Calu3 (cell line): ENCODE measurements around the gene CCK. TPM values are rescaled to one million over a fixed set of nuclear protein-coding genes. Genes with fewer than 3 reads are reported as not detected.

Source experiments
- BruUV-seq: library from RNA; stranded (reverse); fragments of 400-500 nt; replicated peaks from 2 replicates; lab custom pipeline; 2021; lab: Mats Ljungman, UMichigan
- CTCF ChIA-PET: fragments of 300-600 bp; sonication (Branson Sonifier 250); formaldehyde crosslinking; loops from one replicate; lab custom pipeline; 2022; ENCODE audit warnings: antibody characterized with exemption; lab: Charles Lee
- DNase-seq: peaks from one replicate; pipeline ENCODE4 v3.0.0; 2022
- H3K27ac Mint-ChIP-seq: one replicate; pipeline ENCODE4 v1.8.0; 2022; ENCODE audit warnings: mixed read lengths; ENCODE audit not compliant: unreplicated experiment
- H3K27me3 Mint-ChIP-seq: one replicate; pipeline ENCODE4 v1.8.0; 2022; ENCODE audit warnings: mixed read lengths; ENCODE audit not compliant: unreplicated experiment
- H3K36me3 Mint-ChIP-seq: one replicate; pipeline ENCODE4 v1.8.0; 2022; ENCODE audit warnings: mild to moderate bottlenecking, moderate library complexity, mixed read lengths; ENCODE audit not compliant: insufficient read depth, unreplicated experiment
- H3K4me1 Mint-ChIP-seq: one replicate; pipeline ENCODE4 v1.8.0; 2022; ENCODE audit warnings: mild to moderate bottlenecking, low read depth, mixed read lengths; ENCODE audit not compliant: unreplicated experiment
- H3K4me3 Mint-ChIP-seq: one replicate; pipeline ENCODE4 v1.8.0; 2022; ENCODE audit warnings: mild to moderate bottlenecking, low read depth, moderate library complexity, mixed read lengths; ENCODE audit not compliant: unreplicated experiment
- H3K9me3 Mint-ChIP-seq: one replicate; pipeline ENCODE4 v1.8.0; 2022; ENCODE audit warnings: low read depth, mixed read lengths; ENCODE audit not compliant: unreplicated experiment
- intact Hi-C: fragments of 100-400 bp; cut with micrococcal nuclease; formaldehyde crosslinking; loops from one replicate; pipeline ENCODE4 v1.10.0; 2022; ENCODE audit not compliant: unreplicated experiment
- total RNA-seq: library from RNA; stranded (reverse); gene quantifications from 2 replicates; pipeline ENCODE4 v1.2.3, GENCODE V29; 2022
- TF ChIP-seq, protein P1 (sequence below): fragments of 200-600 bp; IDR thresholded peaks from one replicate; pipeline ENCODE4 v1.8.0; 2022; ENCODE audit warnings: antibody characterized with exemption; ENCODE audit not compliant: unreplicated experiment

The CCK gene
- total RNA-seq, 1 experiment from 2014 or later: not detected

DNA sequence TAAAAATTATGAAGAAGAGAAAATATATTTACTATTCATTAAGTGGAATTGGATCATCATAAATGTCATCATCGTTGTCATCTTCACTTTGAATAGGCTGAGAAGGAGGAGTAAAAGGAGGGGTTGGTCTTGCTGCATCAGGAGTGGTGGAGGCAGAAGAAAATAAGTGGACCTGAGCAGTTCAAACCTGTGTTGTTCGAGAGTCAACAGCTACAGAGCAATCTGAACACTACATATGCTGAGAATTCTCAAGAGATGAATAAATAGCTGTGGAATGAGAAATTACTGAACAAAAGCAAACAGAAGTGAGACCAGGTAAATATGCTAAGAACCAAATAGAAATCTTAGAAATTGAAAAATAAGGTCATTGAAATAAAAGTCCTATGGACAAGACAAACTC is 32.3 kb upstream of the CCK start:
- Mint-ChIP-seq H3K36me3 (no peaks in the 10 kb centered on the region), H3K4me1 (no peaks in the 10 kb centered on the region), H3K27ac (no peak overlapping the region), H3K4me3 (no peak overlapping the region), H3K27me3 (peaks cover 85% of the 10 kb centered on the region), H3K9me3 (no peaks in the 10 kb centered on the region)
- TF ChIP-seq, protein P1, sequence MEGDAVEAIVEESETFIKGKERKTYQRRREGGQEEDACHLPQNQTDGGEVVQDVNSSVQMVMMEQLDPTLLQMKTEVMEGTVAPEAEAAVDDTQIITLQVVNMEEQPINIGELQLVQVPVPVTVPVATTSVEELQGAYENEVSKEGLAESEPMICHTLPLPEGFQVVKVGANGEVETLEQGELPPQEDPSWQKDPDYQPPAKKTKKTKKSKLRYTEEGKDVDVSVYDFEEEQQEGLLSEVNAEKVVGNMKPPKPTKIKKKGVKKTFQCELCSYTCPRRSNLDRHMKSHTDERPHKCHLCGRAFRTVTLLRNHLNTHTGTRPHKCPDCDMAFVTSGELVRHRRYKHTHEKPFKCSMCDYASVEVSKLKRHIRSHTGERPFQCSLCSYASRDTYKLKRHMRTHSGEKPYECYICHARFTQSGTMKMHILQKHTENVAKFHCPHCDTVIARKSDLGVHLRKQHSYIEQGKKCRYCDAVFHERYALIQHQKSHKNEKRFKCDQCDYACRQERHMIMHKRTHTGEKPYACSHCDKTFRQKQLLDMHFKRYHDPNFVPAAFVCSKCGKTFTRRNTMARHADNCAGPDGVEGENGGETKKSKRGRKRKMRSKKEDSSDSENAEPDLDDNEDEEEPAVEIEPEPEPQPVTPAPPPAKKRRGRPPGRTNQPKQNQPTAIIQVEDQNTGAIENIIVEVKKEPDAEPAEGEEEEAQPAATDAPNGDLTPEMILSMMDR: no peak
- CTCF ChIA-PET: no interaction called here
- no peak for DNase-seq
- no TSS peak for BruUV-seq
- intact Hi-C loops: no loop called here

DNA sequence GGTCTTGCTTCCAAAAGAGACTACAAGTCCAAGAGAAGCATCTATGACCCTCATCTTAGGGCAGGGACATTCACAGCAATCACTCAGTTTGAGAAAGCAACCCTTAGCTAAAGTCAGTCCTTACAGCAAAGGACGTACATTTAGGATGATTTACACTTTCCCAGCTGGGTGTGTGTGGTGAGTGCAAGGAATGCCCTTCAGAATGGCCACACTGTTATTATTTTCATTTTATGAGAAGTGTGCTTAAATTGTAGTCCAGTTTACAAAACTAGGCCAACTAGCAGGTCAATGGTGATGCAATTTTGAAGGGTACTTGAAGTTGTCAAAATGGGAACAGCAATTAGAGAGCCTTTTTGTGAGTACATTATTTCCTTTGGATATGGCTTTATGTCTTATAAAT is 26.0 kb upstream of the CCK start:
- no peaks in the 10 kb centered on the region for H3K9me3 Mint-ChIP-seq
- intact Hi-C loops: no loop called here
- TF ChIP-seq, protein P1: no peak
- CTCF ChIA-PET: no interaction called here
- no peak overlapping the region for H3K4me3 Mint-ChIP-seq
- no peaks in the 10 kb centered on the region for H3K36me3 Mint-ChIP-seq
- no peak for DNase-seq
- peaks cover 50% of the 10 kb centered on the region for H3K27me3 Mint-ChIP-seq
- H3K4me1 Mint-ChIP-seq: peaks cover 17% of the 10 kb centered on the region
- H3K27ac Mint-ChIP-seq: no peak overlapping the region
- no TSS peak for BruUV-seq

DNA sequence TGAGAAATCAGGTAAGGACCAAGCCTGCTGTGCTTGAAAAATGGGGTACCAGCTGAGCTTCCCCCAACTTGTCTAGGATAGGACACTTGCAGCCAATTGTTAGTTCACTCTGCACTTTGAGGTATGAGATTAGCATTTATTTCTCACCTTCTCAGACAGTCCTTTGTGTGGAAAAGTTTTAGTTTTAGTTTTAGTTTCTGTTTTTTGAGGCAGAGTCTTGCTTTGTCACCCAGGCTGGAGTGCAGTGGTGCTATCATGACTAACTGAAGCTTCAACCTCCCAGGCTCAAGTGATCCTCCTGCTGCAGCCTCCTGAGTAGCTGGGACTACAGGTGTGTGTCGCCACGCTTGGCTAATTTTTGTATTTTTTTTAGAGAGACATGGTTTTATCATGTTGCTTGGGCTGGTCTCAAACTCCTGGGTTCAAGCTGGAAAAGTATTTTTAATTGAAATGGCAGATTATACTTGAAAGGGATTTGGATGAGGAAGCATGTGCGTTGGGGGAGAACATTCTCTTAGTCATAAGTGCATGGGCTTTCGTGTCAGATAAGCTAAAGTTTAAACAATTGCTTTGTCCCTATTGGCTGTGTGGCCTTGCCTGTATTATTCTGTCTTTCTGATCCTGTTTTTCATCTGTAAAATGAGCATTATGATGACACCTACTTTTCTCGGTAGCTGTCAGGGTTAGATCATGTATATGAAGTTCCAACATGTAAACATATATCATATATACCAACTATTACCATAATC is 25.2 kb upstream of the CCK start:
- DNase-seq: no peak
- H3K27me3 Mint-ChIP-seq: peaks cover 50% of the 10 kb centered on the region
- H3K36me3 Mint-ChIP-seq: no peaks in the 10 kb centered on the region
- CTCF ChIA-PET: no interaction called here
- peaks cover 17% of the 10 kb centered on the region for H3K4me1 Mint-ChIP-seq
- intact Hi-C loops: no loop called here
- TF ChIP-seq, protein P1: no peak
- no TSS peak for BruUV-seq
- H3K4me3 Mint-ChIP-seq: no peak overlapping the region
- no peaks in the 10 kb centered on the region for H3K9me3 Mint-ChIP-seq
- no peak overlapping the region for H3K27ac Mint-ChIP-seq

DNA sequence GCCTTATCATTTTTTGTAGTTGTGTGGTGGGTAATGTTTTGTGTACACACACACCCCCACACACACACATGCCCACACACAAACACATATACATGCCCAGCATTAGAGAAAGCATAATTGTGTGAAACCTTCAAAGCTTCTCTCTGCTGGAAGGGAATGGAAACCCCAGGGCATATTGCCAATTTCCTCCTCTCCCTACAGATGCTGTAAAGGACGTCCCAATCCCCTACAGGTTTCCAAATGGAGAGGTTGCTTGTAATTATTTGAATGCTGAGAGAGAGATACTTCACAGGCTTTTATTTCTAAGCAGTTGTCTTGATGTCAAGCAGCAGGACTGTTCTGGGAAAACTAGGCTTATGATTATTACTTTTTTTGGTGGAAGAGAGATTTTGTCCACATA is 23.0 kb upstream of the CCK start:
- CTCF ChIA-PET: no interaction called here
- Mint-ChIP-seq H3K9me3 (peaks cover 3% of the 10 kb centered on the region), H3K4me1 (peaks cover 17% of the 10 kb centered on the region), H3K4me3 (no peak overlapping the region), H3K36me3 (no peaks in the 10 kb centered on the region), H3K27me3 (peaks cover 46% of the 10 kb centered on the region), H3K27ac (no peak overlapping the region)
- TF ChIP-seq, protein P1: no peak
- DNase-seq: peak; percentile 30
- intact Hi-C loops: no loop called here
- no TSS peak for BruUV-seq
